B cell (primary cell): ENCODE results near the gene GTF2IRD1.

Experiments
- EZH2 ChIP-seq: IDR thresholded peaks from 2 replicates; pipeline ENCODE4 v1.6.1; 2012; ENCODE audit warnings: borderline replicate concordance, low read depth, mild to moderate bottlenecking, moderate library complexity, low read length; ENCODE audit not compliant: insufficient read depth, poor library complexity, severe bottlenecking
- TF ChIP-seq, protein P1 (sequence below): fragments of 200-600 bp; IDR thresholded peaks from one replicate; pipeline ENCODE4 v1.8.0; 2022; ENCODE audit warnings: antibody characterized with exemption, mild to moderate bottlenecking

DNA sequence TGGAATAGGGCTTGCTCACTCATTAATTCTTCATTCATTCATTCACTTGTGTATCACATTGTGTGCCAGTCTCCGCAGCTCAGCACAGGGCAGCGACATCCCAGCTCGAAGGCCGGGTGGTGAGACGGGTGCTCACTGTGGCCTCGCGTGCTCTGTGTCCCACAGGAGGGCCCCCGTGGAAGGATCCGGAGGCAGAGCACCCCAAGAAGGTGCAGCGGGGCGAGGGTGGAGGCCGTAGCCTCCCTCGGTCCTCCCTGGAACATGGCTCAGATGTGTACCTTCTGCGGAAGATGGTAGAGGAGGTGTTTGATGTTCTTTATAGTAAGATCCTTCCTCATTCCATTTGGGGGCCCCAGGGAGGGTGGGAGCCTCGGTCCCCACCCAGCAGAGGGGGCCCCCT is 61.6 kb downstream of the GTF2IRD1 start:
- TF ChIP-seq EZH2: no peak
- TF ChIP-seq, protein P1, sequence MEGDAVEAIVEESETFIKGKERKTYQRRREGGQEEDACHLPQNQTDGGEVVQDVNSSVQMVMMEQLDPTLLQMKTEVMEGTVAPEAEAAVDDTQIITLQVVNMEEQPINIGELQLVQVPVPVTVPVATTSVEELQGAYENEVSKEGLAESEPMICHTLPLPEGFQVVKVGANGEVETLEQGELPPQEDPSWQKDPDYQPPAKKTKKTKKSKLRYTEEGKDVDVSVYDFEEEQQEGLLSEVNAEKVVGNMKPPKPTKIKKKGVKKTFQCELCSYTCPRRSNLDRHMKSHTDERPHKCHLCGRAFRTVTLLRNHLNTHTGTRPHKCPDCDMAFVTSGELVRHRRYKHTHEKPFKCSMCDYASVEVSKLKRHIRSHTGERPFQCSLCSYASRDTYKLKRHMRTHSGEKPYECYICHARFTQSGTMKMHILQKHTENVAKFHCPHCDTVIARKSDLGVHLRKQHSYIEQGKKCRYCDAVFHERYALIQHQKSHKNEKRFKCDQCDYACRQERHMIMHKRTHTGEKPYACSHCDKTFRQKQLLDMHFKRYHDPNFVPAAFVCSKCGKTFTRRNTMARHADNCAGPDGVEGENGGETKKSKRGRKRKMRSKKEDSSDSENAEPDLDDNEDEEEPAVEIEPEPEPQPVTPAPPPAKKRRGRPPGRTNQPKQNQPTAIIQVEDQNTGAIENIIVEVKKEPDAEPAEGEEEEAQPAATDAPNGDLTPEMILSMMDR: no peak
